Neural progenitor cell (in vitro differentiated cells): Measurements from ENCODE around the gene LZIC. TPM values are rescaled to one million over a fixed set of nuclear protein-coding genes. Genes with fewer than 3 reads are reported as not detected.
"Not testable (repeated sequence)": the region's sequence is repeated elsewhere in the genome, so short reads cannot be mapped to it uniquely, and the experiment has no call there.

Source experiments
- DNase-seq: peaks from one replicate; pipeline ENCODE4 v3.0.0-alpha.2; 2016; ENCODE audit warnings: low spot score
- H2AFZ ChIP-seq: fragments of 200-600 bp; sonication (generic); replicated peaks from 2 replicates; pipeline ENCODE4 v1.6.1; 2016; ENCODE audit warnings: antibody characterized with exemption
- H3F3A ChIP-seq: fragments of 200-600 bp; sonication (generic); 2 replicates; pipeline ENCODE4 v1.6.1; 2016; ENCODE audit warnings: antibody characterized with exemption, low read depth
- H3K27ac ChIP-seq: fragments of 200-600 bp; sonication (generic); 2 replicates; pipeline ENCODE4 v1.5.1; 2016; ENCODE audit warnings: mild to moderate bottlenecking
- H3K27me3 ChIP-seq: fragments of 200-600 bp; sonication (generic); 2 replicates; pipeline ENCODE4 v1.6.1; 2016; ENCODE audit warnings: mild to moderate bottlenecking, moderate library complexity
- H3K36me3 ChIP-seq: fragments of 200-600 bp; sonication (generic); 2 replicates; pipeline ENCODE4 v1.5.1; 2016
- H3K4me1 ChIP-seq: fragments of 200-600 bp; sonication (generic); 2 replicates; pipeline ENCODE4 v1.6.1; 2016; ENCODE audit warnings: mixed run types
- H3K4me2 ChIP-seq: fragments of 200-600 bp; sonication (generic); 2 replicates; pipeline ENCODE4 v1.6.1; 2016
- H3K4me3 ChIP-seq: fragments of 200-600 bp; sonication (generic); 2 replicates; pipeline ENCODE4 v1.5.1; 2016
- H3K79me2 ChIP-seq: fragments of 200-600 bp; sonication (generic); 2 replicates; pipeline ENCODE4 v1.6.1; 2016; ENCODE audit warnings: low read depth
- H3K9ac ChIP-seq: fragments of 200-600 bp; sonication (generic); 2 replicates; pipeline ENCODE4 v1.6.1; 2016
- H3K9me3 ChIP-seq: fragments of 200-600 bp; sonication (generic); 2 replicates; pipeline ENCODE4 v1.5.1; 2016; ENCODE audit warnings: low read depth
- H4K20me1 ChIP-seq: fragments of 200-600 bp; sonication (generic); 2 replicates; pipeline ENCODE4 v1.6.1; 2016; ENCODE audit warnings: low read depth
- H3K27ac Mint-ChIP-seq: 3 replicates; pipeline ENCODE4 v1.8.0; 2021; ENCODE audit warnings: mixed read lengths
- H3K27me3 Mint-ChIP-seq: 2 replicates; pipeline ENCODE4 v1.8.0; 2022; ENCODE audit warnings: low read depth, mild to moderate bottlenecking, inconsistent platforms, moderate library complexity, mixed read lengths; ENCODE audit not compliant: insufficient read depth
- H3K36me3 Mint-ChIP-seq: 3 replicates; pipeline ENCODE4 v1.8.0; 2021; ENCODE audit warnings: mixed read lengths
- H3K4me1 Mint-ChIP-seq: 3 replicates; pipeline ENCODE4 v1.8.0; 2021; ENCODE audit warnings: mixed read lengths
- H3K4me3 Mint-ChIP-seq: 3 replicates; pipeline ENCODE4 v1.8.0; 2021; ENCODE audit warnings: mild to moderate bottlenecking, moderate library complexity, mixed read lengths
- H3K9me3 Mint-ChIP-seq: 3 replicates; pipeline ENCODE4 v1.8.0; 2020; ENCODE audit warnings: mixed read lengths
- CTCF ChIP-seq: fragments of 200-600 bp; sonication (generic); IDR thresholded peaks from 2 replicates; pipeline ENCODE4 v1.5.1; 2017; ENCODE audit warnings: antibody characterized with exemption, mild to moderate bottlenecking
- EZH2 ChIP-seq: fragments of 200-600 bp; sonication (generic); IDR thresholded peaks from 2 replicates; pipeline ENCODE4 v1.6.1; 2017; ENCODE audit warnings: antibody characterized with exemption, mild to moderate bottlenecking, moderate library complexity
- EZH2phosphoT487 ChIP-seq: fragments of 200-600 bp; sonication (generic); IDR thresholded peaks from 2 replicates; pipeline ENCODE4 v1.6.1; 2017; ENCODE audit warnings: antibody characterized with exemption
- total RNA-seq: library from RNA; depleted of rRNA; stranded (reverse); fragments of >200 nt; gene quantifications from 2 replicates; pipeline ENCODE4 v1.2.3, GENCODE V29; 2015; ENCODE audit warnings: low replicate concordance

The LZIC gene
- total RNA-seq, 1 donor from 2014 or later = 60.6 TPM

GRCh38 chr1:9922342-9922741 lies 20.8 kb downstream of the LZIC start:
- peak; percentile 64 for DNase-seq
- Histone ChIP-seq H3K27ac (peak overlapping the region; percentile 87), H3K79me2 (no peaks in the 10 kb centered on the region), H3F3A (peaks cover 43% of the 10 kb centered on the region), H3K4me2 (peak overlapping the region; percentile 66), H3K36me3 (no peaks in the 10 kb centered on the region), H4K20me1 (no peaks in the 10 kb centered on the region), H2AFZ (no peak overlapping the region), H3K9ac (no peak overlapping the region), H3K4me1 (peaks cover 37% of the 10 kb centered on the region), H3K27me3 (no peaks in the 10 kb centered on the region), H3K4me3 (peak overlapping the region; percentile 10), H3K9me3 (no peaks in the 10 kb centered on the region)
- H3K9me3 Mint-ChIP-seq = no peaks in the 10 kb centered on the region
- no peak for TF ChIP-seq EZH2phosphoT487
- H3K36me3 Mint-ChIP-seq = peaks cover 1% of the 10 kb centered on the region
- peak overlapping the region; percentile 75 for H3K27ac Mint-ChIP-seq
- H3K4me1 Mint-ChIP-seq = peaks cover 53% of the 10 kb centered on the region
- peaks cover 2% of the 10 kb centered on the region for H3K27me3 Mint-ChIP-seq
- peak overlapping the region; percentile 37 for H3K4me3 Mint-ChIP-seq

- Histone ChIP-seq H3K27ac (no peak overlapping the region), H3K9ac (no peak overlapping the region), H3K4me3 (no peak overlapping the region), H4K20me1 (no peaks in the 10 kb centered on the region), H3K4me1 (peaks cover 32% of the 10 kb centered on the region), H3K79me2 (no peaks in the 10 kb centered on the region), H3K9me3 (no peaks in the 10 kb centered on the region), H3K4me2 (no peak overlapping the region), H3K27me3 (no peaks in the 10 kb centered on the region), H3K36me3 (no peaks in the 10 kb centered on the region), H3F3A (peaks cover 29% of the 10 kb centered on the region), H2AFZ (no peak overlapping the region)
- Mint-ChIP-seq H3K4me3 (no peak overlapping the region), H3K27me3 (peaks cover 2% of the 10 kb centered on the region), H3K9me3 (no peaks in the 10 kb centered on the region), H3K27ac (peak overlapping the region; percentile 78), H3K36me3 (no peaks in the 10 kb centered on the region), H3K4me1 (peaks cover 45% of the 10 kb centered on the region)
- TF ChIP-seq CTCF = no peak
- no peak for TF ChIP-seq EZH2
- no peak for TF ChIP-seq EZH2phosphoT487
- DNase-seq = no peak
Measured at GRCh38 chr1:9920606-9921005, 22.6 kb downstream of the LZIC start.

GRCh38 chr1:9917901-9918300 lies 25.3 kb downstream of the LZIC start:
- H3K27me3 ChIP-seq = no peaks in the 10 kb centered on the region
- no peaks in the 10 kb centered on the region for H3K9me3 Mint-ChIP-seq
- no peaks in the 10 kb centered on the region for H3K9me3 ChIP-seq
- H4K20me1 ChIP-seq = no peaks in the 10 kb centered on the region
- peaks cover 42% of the 10 kb centered on the region for H3K4me1 Mint-ChIP-seq
- H3K9ac ChIP-seq = no peak overlapping the region
- H3K36me3 Mint-ChIP-seq = no peaks in the 10 kb centered on the region
- no peak overlapping the region for H3K4me2 ChIP-seq
- H3K27ac Mint-ChIP-seq = no peak overlapping the region
- no peak overlapping the region for H2AFZ ChIP-seq
- H3K79me2 ChIP-seq = no peaks in the 10 kb centered on the region
- no peak overlapping the region for H3K27ac ChIP-seq
- H3K4me1 ChIP-seq = peaks cover 27% of the 10 kb centered on the region
- no peak overlapping the region for H3K4me3 ChIP-seq
- H3K36me3 ChIP-seq = no peaks in the 10 kb centered on the region
- DNase-seq = no peak
- peaks cover 2% of the 10 kb centered on the region for H3K27me3 Mint-ChIP-seq
- H3F3A ChIP-seq = peaks cover 24% of the 10 kb centered on the region
- no peak for TF ChIP-seq EZH2phosphoT487
- TF ChIP-seq EZH2 = no peak
- TF ChIP-seq CTCF = no peak
- no peak overlapping the region for H3K4me3 Mint-ChIP-seq

GRCh38 chr1:9917495-9917894 lies 25.7 kb downstream of the LZIC start:
- not testable (repeated sequence) for H3K9me3 ChIP-seq, H3K9me3 Mint-ChIP-seq, H3K4me2 ChIP-seq, H3K27me3 Mint-ChIP-seq, H4K20me1 ChIP-seq, DNase-seq, H3K36me3 ChIP-seq, H3K9ac ChIP-seq, H3K79me2 ChIP-seq, H3K27me3 ChIP-seq, H3K4me3 ChIP-seq, H3K4me3 Mint-ChIP-seq, H3K27ac ChIP-seq, H3K36me3 Mint-ChIP-seq, H3K27ac Mint-ChIP-seq, H2AFZ ChIP-seq
- H3K4me1 Mint-ChIP-seq = peaks cover 39% of the 10 kb centered on the region
- peaks cover 23% of the 10 kb centered on the region for H3K4me1 ChIP-seq
- H3F3A ChIP-seq = peaks cover 20% of the 10 kb centered on the region
